Measurements from ENCODE around the gene CEP250. TPM values are rescaled to one million over a fixed set of nuclear protein-coding genes. Genes with fewer than 3 reads are reported as not detected.
A peak's percentile ranks its signal among the peaks of the same experiment; 100 is the strongest.

CEP250 gene
- polyA plus RNA-seq, 1 experiment: 7.9 TPM

GRCh38 chr20:35503841-35504561 lies 48.6 kb downstream of the CEP250 start:
- TF ChIP-seq CTCF (IDR thresholded peaks at IDR 0.05; ENCODE audit: insufficient read depth, low read depth, low read length): no peak
- no peak overlapping the region for H3K4me3 ChIP-seq (ENCODE audit: low read depth, low read length)
- H3K27me3 ChIP-seq (ENCODE audit: control insufficient read depth, insufficient read depth, low read length): no peaks in the 10 kb centered on the region
- CTCF ChIA-PET: no interaction called here
- POLR2A ChIA-PET: no interaction called here
- H3K36me3 ChIP-seq (ENCODE audit: control insufficient read depth, insufficient read depth, low read length): peaks cover 30% of the 10 kb centered on the region
- no peak for DNase-seq (ENCODE audit: low read depth)

GRCh38 chr20:35504751-35505150 lies 49.4 kb downstream of the CEP250 start:
- no peak for TF ChIP-seq CTCF (IDR thresholded peaks at IDR 0.05; ENCODE audit: insufficient read depth, low read depth, low read length)

GRCh38 chr20:35506179-35506578 lies 50.8 kb downstream of the CEP250 start:
- H3K27me3 ChIP-seq (ENCODE audit: control insufficient read depth, insufficient read depth, low read length): no peaks in the 10 kb centered on the region
- ChIA-PET POLR2A (no interaction called here), CTCF (interaction anchor here (0.8 to 1.7 kb wide), 2 partner anchors 10 to 45 kb away, joined by 3 read pairs; no protein-coding TSS in a partner anchor)
- peaks cover 31% of the 10 kb centered on the region for H3K36me3 ChIP-seq (ENCODE audit: control insufficient read depth, insufficient read depth, low read length)
- H3K4me3 ChIP-seq (ENCODE audit: low read depth, low read length): no peak overlapping the region
- no peak for DNase-seq (ENCODE audit: low read depth)
- no peak for TF ChIP-seq CTCF (IDR thresholded peaks at IDR 0.05; ENCODE audit: insufficient read depth, low read depth, low read length)

More at GRCh38 chr20:35504751-35505150, 49.4 kb downstream of the CEP250 start:
- Histone ChIP-seq H3K27me3 (ENCODE audit: control insufficient read depth, insufficient read depth, low read length) (no peaks in the 10 kb centered on the region), H3K36me3 (ENCODE audit: control insufficient read depth, insufficient read depth, low read length) (peaks cover 32% of the 10 kb centered on the region), H3K4me3 (ENCODE audit: low read depth, low read length) (no peak overlapping the region)
- ChIA-PET POLR2A (no interaction called here), CTCF (no interaction called here)
- DNase-seq (ENCODE audit: low read depth): no peak

- H3K36me3 ChIP-seq (ENCODE audit: control insufficient read depth, insufficient read depth, low read length): peaks cover 32% of the 10 kb centered on the region
- TF ChIP-seq CTCF (IDR thresholded peaks at IDR 0.05; ENCODE audit: insufficient read depth, low read depth, low read length): no peak
- no peak overlapping the region for H3K4me3 ChIP-seq (ENCODE audit: low read depth, low read length)
- DNase-seq (ENCODE audit: low read depth): peak; percentile 9
- ChIA-PET CTCF (interaction anchor here (1.7 kb wide), 1 partner anchor 46 kb away, joined by 3 read pairs; no protein-coding TSS in a partner anchor), POLR2A (no interaction called here)
- H3K27me3 ChIP-seq (ENCODE audit: control insufficient read depth, insufficient read depth, low read length): no peaks in the 10 kb centered on the region
Measured at GRCh38 chr20:35506872-35507638, 51.7 kb downstream of the CEP250 start.

- DNase-seq (ENCODE audit: low read depth): no peak
- CTCF ChIA-PET: interaction anchor here (0.9 kb wide), 1 partner anchor 192 kb away, joined by 3 read pairs; no protein-coding TSS in a partner anchor
- POLR2A ChIA-PET: no interaction called here
- Histone ChIP-seq H3K4me3 (ENCODE audit: low read depth, low read length) (no peak overlapping the region), H3K27me3 (ENCODE audit: control insufficient read depth, insufficient read depth, low read length) (no peaks in the 10 kb centered on the region), H3K36me3 (ENCODE audit: control insufficient read depth, insufficient read depth, low read length) (peaks cover 28% of the 10 kb centered on the region)
- no peak for TF ChIP-seq CTCF (IDR thresholded peaks at IDR 0.05; ENCODE audit: insufficient read depth, low read depth, low read length)
Measured at GRCh38 chr20:35508493-35509218, 53.3 kb downstream of the CEP250 start.
